ENCODE measurements around the gene ADCK2. TPM values are rescaled to one million over a fixed set of nuclear protein-coding genes. Genes with fewer than 3 reads are reported as not detected.
A peak's percentile ranks its signal among the peaks of the same experiment; 100 is the strongest.
"Not testable (repeated sequence)": the region's sequence is repeated elsewhere in the genome, so short reads cannot be mapped to it uniquely, and the experiment has no call there.

The ADCK2 gene
- polyA plus RNA-seq, 4 donors: 21.8 to 28.2 (median 22.7) TPM

GRCh38 chr7:140691376-140692045 is 18.8 kb downstream of the ADCK2 start:
- DNase-seq (ENCODE audit: low read depth in 4 of 4, low spot score in 3 of 4): no peak

GRCh38 chr7:140693849-140694248 is 21.1 kb downstream of the ADCK2 start:
- DNase-seq (ENCODE audit: low read depth in 4 of 4, low spot score in 3 of 4): not testable (repeated sequence)

- DNase-seq (ENCODE audit: low read depth in 4 of 4, low spot score in 3 of 4): no peak
Measured at GRCh38 chr7:140694592-140694991, 21.8 kb downstream of the ADCK2 start.

- DNase-seq (ENCODE audit: low read depth in 4 of 4, low spot score in 3 of 4): no peak
Measured at GRCh38 chr7:140695381-140695780, 22.6 kb downstream of the ADCK2 start.

GRCh38 chr7:140696024-140696679 is 23.4 kb downstream of the ADCK2 start:
- DNase-seq (ENCODE audit: low read depth in 4 of 4, low spot score in 3 of 4): peak in 2 of 4 donors; percentile 87 to 89

- peak; percentile 77 to 85 (median 80) for DNase-seq (ENCODE audit: low read depth in 4 of 4, low spot score in 3 of 4)
Measured at GRCh38 chr7:140696680-140697446, 24.1 kb downstream of the ADCK2 start, which contains the start of gene NDUFB2. Gene NDUFB2, plus strand, starts transcription at chr7:140696708. Its CDS starts 37 bp downstream, at chr7:140696745.

GRCh38 chr7:140697447-140698143 is 24.9 kb downstream of the ADCK2 start:
- no peak for DNase-seq (ENCODE audit: low read depth in 4 of 4, low spot score in 3 of 4)

- DNase-seq (ENCODE audit: low read depth in 4 of 4, low spot score in 3 of 4): no peak
Measured at GRCh38 chr7:140698477-140698876, 25.7 kb downstream of the ADCK2 start.

GRCh38 chr7:140702774-140703173 is 30.0 kb downstream of the ADCK2 start:
- DNase-seq (ENCODE audit: low read depth in 4 of 4, low spot score in 3 of 4): no peak

GRCh38 chr7:140704205-140704604 is 31.5 kb downstream of the ADCK2 start:
- no peak for DNase-seq (ENCODE audit: low read depth in 4 of 4, low spot score in 3 of 4)

GRCh38 chr7:140707132-140707531 is 34.4 kb downstream of the ADCK2 start:
- no peak for DNase-seq (ENCODE audit: low read depth in 4 of 4, low spot score in 3 of 4)

- DNase-seq (ENCODE audit: low read depth in 4 of 4, low spot score in 3 of 4): not testable (repeated sequence)
Measured at GRCh38 chr7:140708764-140709163, 36.0 kb downstream of the ADCK2 start.

- not testable (repeated sequence) for DNase-seq (ENCODE audit: low read depth in 4 of 4, low spot score in 3 of 4)
Measured at GRCh38 chr7:140712392-140712791, 39.6 kb downstream of the ADCK2 start.

- DNase-seq (ENCODE audit: low read depth in 4 of 4, low spot score in 3 of 4): no peak
Measured at GRCh38 chr7:140714331-140715040, 41.7 kb downstream of the ADCK2 start.

- DNase-seq (ENCODE audit: low read depth in 4 of 4, low spot score in 3 of 4): no peak
Measured at GRCh38 chr7:140719721-140720120, 47.0 kb downstream of the ADCK2 start.

GRCh38 chr7:140722254-140722653 is 49.5 kb downstream of the ADCK2 start:
- DNase-seq (ENCODE audit: low read depth in 4 of 4, low spot score in 3 of 4): peak in 1 of 4 donors; percentile 12

GRCh38 chr7:140723006-140723405 is 50.3 kb downstream of the ADCK2 start:
- DNase-seq (ENCODE audit: low read depth in 4 of 4, low spot score in 3 of 4): no peak

GRCh38 chr7:140723574-140723973 is 50.8 kb downstream of the ADCK2 start:
- DNase-seq (ENCODE audit: low read depth in 4 of 4, low spot score in 3 of 4): no peak

GRCh38 chr7:140724706-140725105 is 52.0 kb downstream of the ADCK2 start:
- no peak for DNase-seq (ENCODE audit: low read depth in 4 of 4, low spot score in 3 of 4)

- DNase-seq (ENCODE audit: low read depth in 4 of 4, low spot score in 3 of 4): no peak
Measured at GRCh38 chr7:140726281-140726680, 53.5 kb downstream of the ADCK2 start.
